HEK293T (cell line): ENCODE data around the gene PIK3CD.

Source experiments
- ARNT ChIP-seq: fragments of 450-650 bp; IDR thresholded peaks from 2 replicates; pipeline ENCODE4 v1.6.1; 2017; ENCODE audit warnings: mild to moderate bottlenecking
- CTBP1 ChIP-seq: fragments of 450-650 bp; IDR thresholded peaks from 2 replicates; pipeline ENCODE4 v1.6.1; 2016; ENCODE audit warnings: borderline replicate concordance
- ELF4 ChIP-seq: fragments of 450-650 bp; IDR thresholded peaks from 2 replicates; pipeline ENCODE4 v1.6.1; 2017; ENCODE audit warnings: antibody characterized with exemption
- FOXA1 ChIP-seq: fragments of 450-650 bp; IDR thresholded peaks from 2 replicates; pipeline ENCODE4 v1.6.1; 2016; ENCODE audit warnings: mild to moderate bottlenecking
- FOXK2 ChIP-seq: fragments of 450-650 bp; IDR thresholded peaks from 2 replicates; pipeline ENCODE4 v1.6.1; 2016; ENCODE audit warnings: mild to moderate bottlenecking
- FOXM1 ChIP-seq: fragments of 450-650 bp; IDR thresholded peaks from 2 replicates; pipeline ENCODE4 v1.6.1; 2017; ENCODE audit warnings: mild to moderate bottlenecking, borderline replicate concordance
- LEF1 ChIP-seq: fragments of 450-650 bp; IDR thresholded peaks from 2 replicates; pipeline ENCODE4 v1.6.1; 2017; ENCODE audit warnings: mild to moderate bottlenecking, borderline replicate concordance

- TF ChIP-seq ELF4, result no peak
- no peak for TF ChIP-seq FOXK2
- TF ChIP-seq FOXA1, result no peak
- TF ChIP-seq FOXM1, result no peak
- TF ChIP-seq ARNT, result no peak
- no peak for TF ChIP-seq LEF1
- TF ChIP-seq CTBP1, result no peak
These were observed 48.2 kb upstream of the PIK3CD start for GRCh38 chr1:9603307-9603706.
